SIG-M5 treated with dmso at 0.1 percent for 504 hours (cell line): Measurements from ENCODE around the gene PTGES2.
"Not testable (repeated sequence)": the region's sequence is repeated elsewhere in the genome, so short reads cannot be mapped to it uniquely, and the experiment has no call there.

Experiments
- DNase-seq: peaks from one replicate; lab custom pipeline; 2025; ENCODE audit not compliant: unreplicated experiment; lab: John Stamatoyannopoulos, UW

PTGES2 gene

GRCh38 chr9:128139621-128140020 lies 12.1 kb upstream of the PTGES2 start:
- DNase-seq = no peak

- no peak for DNase-seq
Measured at GRCh38 chr9:128138001-128138400, 10.5 kb upstream of the PTGES2 start.

DNA sequence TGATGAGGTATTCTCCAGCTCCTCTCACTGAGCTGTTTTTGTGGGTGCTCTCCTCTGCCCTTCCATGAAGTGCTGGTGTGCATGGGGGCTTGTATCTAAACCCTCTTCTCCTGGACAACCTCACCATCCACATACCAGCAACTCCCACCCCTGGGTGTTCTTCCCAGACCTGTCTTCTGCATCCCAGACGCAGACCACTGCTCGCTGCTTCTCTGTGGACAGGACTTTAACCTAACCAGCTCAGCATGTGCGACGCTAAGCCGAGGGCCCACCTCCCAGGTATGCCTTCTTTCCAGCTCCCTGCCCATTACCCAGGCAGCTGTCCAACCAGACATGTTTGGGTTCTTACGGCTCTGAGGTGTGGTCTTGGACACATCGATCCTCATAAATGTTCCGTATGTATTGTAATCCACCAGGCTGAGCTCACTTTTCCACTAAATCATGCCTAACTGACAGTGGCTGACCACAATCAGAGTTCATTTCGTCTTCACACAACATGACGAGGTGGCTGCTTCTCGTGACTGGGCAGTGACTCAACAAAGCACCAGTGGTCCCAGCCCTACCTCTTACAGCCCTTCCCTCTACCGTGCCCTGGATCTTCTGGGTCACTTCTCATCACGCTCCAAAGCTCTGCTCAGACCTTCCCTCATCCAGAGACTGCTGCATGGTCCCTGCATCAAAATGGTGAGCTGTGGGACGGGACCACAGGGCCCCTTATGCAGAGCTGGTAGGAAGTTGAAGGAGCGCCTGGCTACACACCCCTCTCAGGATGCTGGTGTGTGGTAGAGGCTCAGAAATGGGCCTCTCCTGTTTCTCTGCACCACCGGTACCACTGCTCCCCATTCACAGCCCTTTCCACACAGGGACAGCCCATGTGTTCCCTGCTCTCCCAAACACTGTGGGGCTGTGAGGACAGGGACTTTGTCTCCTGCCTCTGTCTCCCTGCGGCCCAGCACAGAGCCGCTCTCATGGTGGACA lies 9.6 kb upstream of the PTGES2 start:
- no peak for DNase-seq

DNA sequence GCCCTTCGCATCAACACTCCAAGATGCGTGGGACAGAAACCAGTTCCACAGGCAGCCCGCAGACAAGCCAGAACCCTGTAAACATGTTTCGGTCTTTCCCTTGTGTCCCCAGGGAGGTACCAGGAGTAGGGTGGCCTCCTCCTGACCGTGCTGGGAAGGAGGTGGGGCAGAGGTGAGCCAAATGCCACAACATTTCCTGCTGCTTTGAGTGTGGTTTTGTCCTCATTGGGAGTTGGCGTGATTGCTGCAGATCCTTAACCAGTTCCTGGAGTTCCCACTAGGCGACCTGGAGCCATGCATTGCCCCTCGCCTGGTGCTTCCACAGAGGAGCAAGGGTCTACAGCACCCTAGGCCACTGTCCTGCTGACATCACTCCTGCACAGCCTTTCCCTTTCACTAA lies 8.0 kb upstream of the PTGES2 start:
- not testable (repeated sequence) for DNase-seq

DNA sequence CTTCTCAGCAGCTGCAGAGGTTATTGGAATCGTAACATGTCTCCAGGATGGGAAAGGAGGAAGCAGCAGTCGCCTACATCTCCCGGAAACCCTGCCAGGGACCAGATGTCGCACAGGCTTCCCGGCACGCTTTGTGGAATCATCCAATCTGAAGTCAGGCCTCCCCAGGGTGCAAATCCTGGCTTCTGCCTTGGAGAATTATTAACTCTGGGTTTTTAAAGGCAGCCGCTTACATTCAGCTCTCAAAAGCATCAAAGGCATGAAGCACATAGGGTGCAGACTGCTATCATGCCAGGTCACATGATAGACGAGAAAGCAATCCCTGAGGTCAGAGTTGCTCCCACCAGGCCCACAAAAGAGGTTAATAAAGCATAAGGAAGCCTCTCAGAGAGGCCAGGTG lies 4.6 kb upstream of the PTGES2 start:
- DNase-seq = not testable (repeated sequence)

GRCh38 chr9:128131346-128131745 lies 3.8 kb upstream of the PTGES2 start:
- not testable (repeated sequence) for DNase-seq

DNA sequence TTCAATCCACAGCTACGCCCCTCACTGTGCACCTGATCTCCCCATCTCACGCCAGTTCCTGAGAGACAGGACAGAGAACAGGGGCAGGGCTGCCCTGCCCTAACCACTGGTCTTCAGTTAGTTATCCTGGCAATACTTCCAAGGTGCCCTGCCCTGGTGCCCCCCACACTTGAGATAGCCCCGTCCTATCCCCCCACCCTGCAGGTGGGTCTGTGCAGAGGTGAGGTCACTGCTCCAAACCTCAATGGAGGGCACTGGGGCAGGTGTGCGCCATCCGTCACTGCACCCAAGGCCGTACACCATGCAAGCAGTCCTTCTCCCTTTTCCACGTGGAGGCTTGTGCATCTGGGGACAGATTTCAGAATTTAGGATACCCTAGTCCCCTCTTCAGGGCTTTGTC lies 3.1 kb upstream of the PTGES2 start:
- DNase-seq = not testable (repeated sequence)

GRCh38 chr9:128129976-128130590 lies 2.6 kb upstream of the PTGES2 start:
- not testable (repeated sequence) for DNase-seq

DNA sequence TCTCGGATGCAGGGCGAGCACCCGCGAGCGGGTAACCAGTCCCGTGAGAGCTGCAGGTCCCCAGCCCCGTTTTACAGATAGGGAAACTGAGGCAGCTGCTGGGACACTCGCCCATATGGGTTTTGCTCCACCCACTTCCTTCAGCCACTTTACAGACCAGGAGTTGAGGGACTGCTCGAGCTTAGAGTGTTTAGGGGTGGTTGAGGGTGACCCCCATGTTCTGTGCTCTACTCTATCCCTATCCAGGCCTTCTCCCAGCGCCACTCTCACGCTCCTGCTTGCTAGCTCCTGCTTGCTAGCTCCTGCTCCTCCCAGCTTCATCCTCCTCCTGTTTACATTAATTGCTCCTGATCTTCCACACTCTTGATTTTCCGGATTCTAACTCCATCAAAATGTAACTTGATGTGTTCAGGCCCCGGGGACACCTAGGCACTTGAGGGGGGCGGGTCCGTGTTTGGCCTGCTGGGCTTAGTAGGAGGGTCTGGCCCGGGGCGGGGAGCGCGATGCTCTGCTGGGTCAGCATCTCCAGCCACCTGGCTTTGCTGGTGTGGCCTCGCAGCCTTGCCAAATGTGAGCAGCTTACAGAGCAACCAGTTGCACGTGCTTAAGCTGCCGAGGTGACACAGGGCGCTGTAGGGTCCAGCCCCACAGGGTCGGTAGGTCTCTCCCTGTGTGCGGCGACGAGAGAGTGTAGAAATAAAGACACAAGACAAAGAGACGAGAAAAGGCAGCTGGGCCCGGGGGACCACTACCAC lies 1.5 kb upstream of the PTGES2 start:
- no peak for DNase-seq

- DNase-seq = peak; percentile 83
Measured at GRCh38 chr9:128127990-128128835, 684 bp upstream of the PTGES2 start.

DNA sequence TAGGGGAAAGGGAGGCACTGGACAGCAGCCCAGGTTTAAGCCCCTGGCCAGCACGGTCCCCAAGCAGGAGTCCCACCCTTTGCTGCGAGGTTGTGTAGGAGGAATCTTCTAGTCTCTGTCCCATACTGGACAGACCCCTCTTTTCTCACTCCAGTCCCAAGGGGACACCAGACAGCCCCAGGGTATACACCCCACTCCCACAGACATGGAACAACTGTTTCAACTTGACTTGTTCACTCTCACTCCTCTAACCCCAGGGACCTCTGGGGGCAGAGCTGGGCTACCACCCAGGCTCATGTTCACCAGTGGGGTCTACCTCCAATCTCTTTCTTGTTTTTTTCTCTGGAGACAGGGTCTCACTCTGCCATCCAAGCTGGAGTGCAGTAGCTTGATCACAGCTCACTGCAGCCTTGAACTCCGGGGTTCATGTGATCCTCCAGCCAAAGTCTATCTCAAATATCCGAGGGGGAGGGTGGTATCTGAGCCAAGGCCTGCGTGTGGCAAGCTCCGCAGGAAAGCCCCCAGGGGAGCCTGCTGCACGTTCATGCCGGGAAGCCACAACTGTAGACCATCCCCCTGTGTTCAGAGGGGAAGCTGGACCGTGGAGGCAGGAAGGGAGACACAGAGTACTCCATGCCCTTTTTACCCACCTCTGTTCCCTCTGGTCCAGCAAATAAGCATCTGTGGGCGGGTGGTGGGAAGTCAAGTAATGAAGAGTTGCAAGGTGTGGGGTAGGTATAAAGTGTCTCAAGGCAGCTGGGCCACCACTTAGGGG lies 1.8 kb downstream of the PTGES2 start:
- no peak for DNase-seq

DNA sequence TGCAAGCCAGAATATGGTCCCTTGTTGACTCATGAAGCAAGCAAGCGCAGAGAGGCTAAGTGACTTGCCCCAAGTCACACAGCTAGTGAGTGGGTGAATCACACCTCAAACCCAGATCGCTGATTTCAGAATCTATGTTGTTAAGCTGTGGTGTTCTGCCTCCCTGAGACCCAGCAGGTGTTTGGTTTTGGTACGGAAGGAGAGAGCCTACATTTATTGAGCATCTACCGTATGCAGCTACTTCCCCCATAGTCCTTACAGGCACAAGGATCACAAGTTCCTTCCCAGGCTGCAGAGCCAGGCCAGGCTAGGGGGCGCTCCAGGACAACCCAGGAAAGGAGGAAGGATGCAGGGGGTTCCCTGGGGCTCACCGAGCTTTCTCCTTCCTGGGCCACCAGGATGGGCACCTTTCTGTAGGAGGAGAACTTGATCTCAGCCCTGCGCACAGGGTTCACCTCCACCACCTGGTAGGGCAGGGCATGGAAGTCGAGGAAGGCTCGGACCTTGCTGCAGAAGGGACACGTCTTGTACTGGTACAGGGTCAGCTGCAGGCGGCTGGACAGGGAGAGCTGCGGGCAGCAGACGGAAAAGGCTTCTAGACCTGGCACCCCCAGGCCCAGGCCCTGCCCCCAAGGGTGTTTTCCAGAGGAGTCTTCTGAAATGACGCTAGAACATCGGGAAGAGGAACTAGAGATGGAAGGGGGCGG lies 2.5 kb downstream of the PTGES2 start:
- DNase-seq = peak; percentile 52

DNA sequence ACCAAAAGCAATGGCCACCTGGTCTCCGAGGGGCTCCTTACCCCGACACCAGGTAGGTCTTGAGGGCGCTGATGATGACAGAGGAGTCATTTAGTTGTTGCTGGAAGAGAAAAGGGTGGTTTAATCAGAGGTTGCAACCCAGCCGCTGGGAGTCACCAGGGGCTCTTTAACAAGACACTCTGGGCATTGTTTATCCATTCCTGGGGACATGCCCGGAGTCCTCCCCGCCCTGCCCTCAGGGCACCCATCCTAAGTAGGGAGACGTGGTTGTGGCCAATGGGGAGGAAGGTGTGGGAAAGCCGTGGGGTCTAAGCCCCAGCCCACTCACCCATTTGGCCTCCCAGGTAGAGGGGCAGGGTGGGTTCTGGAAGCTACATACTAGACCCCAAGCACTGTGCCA lies 3.1 kb downstream of the PTGES2 start:
- no peak for DNase-seq

GRCh38 chr9:128123451-128124080 lies 4.0 kb downstream of the PTGES2 start:
- no peak for DNase-seq

GRCh38 chr9:128122809-128123175 lies 4.7 kb downstream of the PTGES2 start:
- DNase-seq = no peak

GRCh38 chr9:128121924-128122808 lies 5.4 kb downstream of the PTGES2 start:
- no peak for DNase-seq

- no peak for DNase-seq
Measured at GRCh38 chr9:128121466-128121810, 6.1 kb downstream of the PTGES2 start.
